A673 (cell line): ENCODE data around the gene ERG. TPM values are rescaled to one million over a fixed set of nuclear protein-coding genes. Genes with fewer than 3 reads are reported as not detected.

ENCODE experiments used
- BruUV-seq: library from RNA; stranded (reverse); fragments of 400-500 nt; replicated peaks from 2 replicates; lab custom pipeline; 2021; lab: Mats Ljungman, UMichigan
- CTCF ChIA-PET: fragments of 300-600 bp; sonication (Branson Sonifier 250); formaldehyde crosslinking; loops from one replicate; lab custom pipeline; 2022; ENCODE audit warnings: antibody characterized with exemption; lab: Charles Lee
- POLR2A ChIA-PET: fragments of 300-600 bp; sonication (Branson Sonifier 250); formaldehyde crosslinking; loops from one replicate; lab custom pipeline; 2022; ENCODE audit warnings: antibody characterized with exemption; ENCODE audit not compliant: low non-redundant PET; lab: Charles Lee
- DNase-seq: peaks from one replicate; pipeline ENCODE4 v3.0.0-alpha.2; 2015; ENCODE audit warnings: low spot score
- H3K27ac ChIP-seq: fragments of 200-600 bp; sonication (generic); 2 replicates; pipeline ENCODE4 v1.5.1; 2016; ENCODE audit warnings: mixed run types, low read depth, mild to moderate bottlenecking, mixed read lengths, antibody characterized with exemption, low read length; ENCODE audit not compliant: poor library complexity, severe bottlenecking
- H3K27me3 ChIP-seq: fragments of 200-600 bp; sonication (generic); replicated peaks from 2 replicates; pipeline ENCODE4 v1.6.1; 2017; ENCODE audit warnings: mixed run types, low read depth, mild to moderate bottlenecking, mixed read lengths, antibody characterized with exemption, low read length; ENCODE audit not compliant: insufficient read depth, poor library complexity
- H3K36me3 ChIP-seq: fragments of 200-600 bp; sonication (generic); 2 replicates; pipeline ENCODE4 v1.6.1; 2016; ENCODE audit warnings: mixed run types, mild to moderate bottlenecking, mixed read lengths, antibody characterized with exemption, low read length; ENCODE audit not compliant: insufficient read depth, poor library complexity, severe bottlenecking
- H3K4me1 ChIP-seq: fragments of 200-600 bp; sonication (generic); 2 replicates; pipeline ENCODE4 v1.6.1; 2017; ENCODE audit warnings: mixed run types, mild to moderate bottlenecking, mixed read lengths, antibody characterized with exemption, low read length; ENCODE audit not compliant: insufficient read depth, poor library complexity, severe bottlenecking
- H3K4me3 ChIP-seq: fragments of 200-600 bp; sonication (generic); 2 replicates; pipeline ENCODE4 v1.5.1; 2016; ENCODE audit warnings: low read depth, mixed run types, mild to moderate bottlenecking, mixed read lengths, low read length; ENCODE audit not compliant: poor library complexity, severe bottlenecking
- H3K9me3 ChIP-seq: fragments of 200-600 bp; sonication (generic); 2 replicates; pipeline ENCODE4 v1.6.1; 2016; ENCODE audit warnings: mixed run types, low read depth, mild to moderate bottlenecking, mixed read lengths, antibody characterized with exemption, low read length; ENCODE audit not compliant: poor library complexity, severe bottlenecking
- EZH2 ChIP-seq: fragments of 200-600 bp; sonication (generic); IDR thresholded peaks from 2 replicates; pipeline ENCODE4 v1.6.1; 2017; ENCODE audit warnings: borderline replicate concordance, low read depth, mild to moderate bottlenecking, mixed read lengths, antibody characterized with exemption, low read length; ENCODE audit not compliant: poor library complexity, severe bottlenecking
- intact Hi-C: fragments of 100-400 bp; cut with micrococcal nuclease; formaldehyde crosslinking; loops from one replicate; pipeline ENCODE4 v1.10.0; 2022; ENCODE audit not compliant: unreplicated experiment
- total RNA-seq: library from RNA; stranded (reverse); gene quantifications from 2 replicates; pipeline ENCODE4 v1.2.3, GENCODE V29; 2021
- TF ChIP-seq, protein P1 (sequence below): fragments of 300-800, 200-600 bp; sonication (generic); conservative IDR thresholded peaks from 2 replicates; pipeline ENCODE4 v1.5.1; 2017; ENCODE audit warnings: low read depth, mild to moderate bottlenecking, antibody characterized with exemption, low read length, moderate library complexity, mixed read lengths

The ERG gene
- total RNA-seq, 1 experiment from 2014 or later: not detected

DNA sequence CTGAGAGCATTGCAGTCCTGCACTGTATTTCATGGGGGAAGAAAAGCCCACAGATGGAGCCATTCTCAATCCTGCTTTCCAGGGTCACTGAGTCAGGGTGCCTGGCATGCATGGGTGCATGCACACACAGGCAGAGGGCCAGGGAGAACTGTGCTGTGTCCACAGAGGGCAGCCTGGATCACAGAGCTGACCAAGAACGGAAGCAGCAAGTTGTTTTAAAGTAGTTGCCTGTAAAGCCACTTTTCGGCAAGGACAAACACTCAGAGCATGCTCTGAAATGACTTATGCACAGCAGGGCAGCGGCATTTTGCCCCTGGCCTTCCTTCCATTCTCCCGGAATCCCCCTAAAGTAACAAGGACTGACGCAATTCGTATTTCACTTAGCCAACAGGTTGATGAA lies 3.6 kb downstream of the ERG start:
- Histone ChIP-seq H3K36me3 (no peaks in the 10 kb centered on the region), H3K9me3 (no peaks in the 10 kb centered on the region), H3K27ac (no peak overlapping the region), H3K4me1 (no peaks in the 10 kb centered on the region), H3K27me3 (no peaks in the 10 kb centered on the region), H3K4me3 (no peak overlapping the region)
- ChIA-PET CTCF (no interaction called here), POLR2A (no interaction called here)
- BruUV-seq: no TSS peak
- TF ChIP-seq, protein P1, sequence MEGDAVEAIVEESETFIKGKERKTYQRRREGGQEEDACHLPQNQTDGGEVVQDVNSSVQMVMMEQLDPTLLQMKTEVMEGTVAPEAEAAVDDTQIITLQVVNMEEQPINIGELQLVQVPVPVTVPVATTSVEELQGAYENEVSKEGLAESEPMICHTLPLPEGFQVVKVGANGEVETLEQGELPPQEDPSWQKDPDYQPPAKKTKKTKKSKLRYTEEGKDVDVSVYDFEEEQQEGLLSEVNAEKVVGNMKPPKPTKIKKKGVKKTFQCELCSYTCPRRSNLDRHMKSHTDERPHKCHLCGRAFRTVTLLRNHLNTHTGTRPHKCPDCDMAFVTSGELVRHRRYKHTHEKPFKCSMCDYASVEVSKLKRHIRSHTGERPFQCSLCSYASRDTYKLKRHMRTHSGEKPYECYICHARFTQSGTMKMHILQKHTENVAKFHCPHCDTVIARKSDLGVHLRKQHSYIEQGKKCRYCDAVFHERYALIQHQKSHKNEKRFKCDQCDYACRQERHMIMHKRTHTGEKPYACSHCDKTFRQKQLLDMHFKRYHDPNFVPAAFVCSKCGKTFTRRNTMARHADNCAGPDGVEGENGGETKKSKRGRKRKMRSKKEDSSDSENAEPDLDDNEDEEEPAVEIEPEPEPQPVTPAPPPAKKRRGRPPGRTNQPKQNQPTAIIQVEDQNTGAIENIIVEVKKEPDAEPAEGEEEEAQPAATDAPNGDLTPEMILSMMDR: no peak
- no peak for TF ChIP-seq EZH2
- DNase-seq: no peak
- intact Hi-C loops: no loop called here

DNA sequence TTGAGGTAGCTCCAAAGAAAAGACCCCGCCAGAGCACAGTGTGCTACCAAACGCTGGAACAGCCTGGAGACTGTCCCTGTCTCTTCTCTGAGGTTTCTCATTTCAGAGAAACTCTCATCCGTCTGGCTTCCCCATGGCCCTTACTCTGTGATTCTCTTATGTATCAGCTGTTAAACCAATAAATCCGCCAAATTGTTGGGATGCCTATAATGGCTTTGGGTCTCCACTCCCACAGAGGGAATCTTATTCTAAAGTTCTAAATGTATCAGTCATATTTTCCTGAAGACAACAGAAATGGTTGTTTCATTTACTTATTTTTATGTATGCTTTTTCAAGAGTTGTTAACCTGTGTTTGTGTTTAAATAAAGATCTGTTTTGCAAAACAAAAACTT lies 4.0 kb downstream of the ERG start:
- CTCF ChIA-PET: no interaction called here
- POLR2A ChIA-PET: no interaction called here
- Histone ChIP-seq H3K4me1 (no peaks in the 10 kb centered on the region), H3K27me3 (no peaks in the 10 kb centered on the region), H3K27ac (no peak overlapping the region), H3K9me3 (no peaks in the 10 kb centered on the region), H3K36me3 (no peaks in the 10 kb centered on the region), H3K4me3 (no peak overlapping the region)
- TF ChIP-seq, protein P1: no peak
- no peak for TF ChIP-seq EZH2
- DNase-seq: no peak
- no TSS peak for BruUV-seq
- intact Hi-C loops: no loop called here

DNA sequence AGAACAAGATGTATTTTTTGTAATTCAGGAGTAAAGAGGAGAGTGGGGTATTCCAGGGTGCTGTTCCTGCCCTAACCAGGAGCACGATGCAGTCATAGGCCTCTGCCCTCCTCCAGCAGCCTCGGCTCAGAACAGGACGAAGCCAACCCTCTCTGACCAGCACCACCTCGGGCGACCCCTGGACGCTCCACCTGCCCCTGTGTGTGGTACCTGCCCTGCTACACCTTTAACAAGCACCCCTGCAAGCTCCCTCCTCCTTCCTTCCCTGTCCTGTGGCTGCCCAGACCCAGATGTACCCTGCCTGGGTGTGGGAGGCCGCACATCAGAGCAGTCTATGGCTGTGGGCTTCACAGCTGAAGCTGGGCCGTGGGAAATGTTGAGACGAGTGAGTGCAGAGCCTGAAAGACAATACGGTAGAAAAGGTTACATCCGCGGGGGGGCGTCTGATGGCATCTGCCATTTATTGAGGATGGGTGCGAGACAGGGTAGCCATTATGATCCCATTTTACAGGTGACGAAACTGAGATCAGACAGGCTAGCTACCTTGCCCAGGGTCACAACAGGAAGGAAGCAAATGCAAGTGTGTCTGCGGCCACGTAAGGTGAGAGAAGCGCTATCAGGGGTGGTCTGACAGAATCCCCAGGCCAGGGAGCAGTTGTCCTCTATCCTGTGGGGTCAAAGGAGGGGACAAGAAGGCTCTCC lies 4.6 kb downstream of the ERG start:
- ChIA-PET POLR2A (no interaction called here), CTCF (no interaction called here)
- DNase-seq: no peak
- Histone ChIP-seq H3K9me3 (no peaks in the 10 kb centered on the region), H3K4me1 (no peaks in the 10 kb centered on the region), H3K27ac (no peak overlapping the region), H3K27me3 (no peaks in the 10 kb centered on the region), H3K4me3 (no peak overlapping the region), H3K36me3 (no peaks in the 10 kb centered on the region)
- BruUV-seq: no TSS peak
- no peak for TF ChIP-seq EZH2
- TF ChIP-seq, protein P1: no peak
- intact Hi-C loops: no loop called here
